ENCODE measurements around the gene ST3GAL4. TPM values are rescaled to one million over a fixed set of nuclear protein-coding genes. Genes with fewer than 3 reads are reported as not detected.

Gene ST3GAL4
- total RNA-seq, 2 experiments from 2014 or later, result 14.3 to 18.8 TPM

GRCh38 chr11:126354631-126355323 is 709 bp upstream of the ST3GAL4 start:
- DNase-seq (ENCODE audit: low spot score), result peak; percentile 48
- Histone ChIP-seq H3K79me2 (ENCODE audit: insufficient read depth, low read depth, low read length) (peaks cover 50% of the 10 kb centered on the region; the same call in 1 of the 2 replicates), H3K27ac (ENCODE audit: low read depth, low read length, poor library complexity, severe bottlenecking) (peak overlapping the region; percentile 66), H3K36me3 (ENCODE audit: insufficient read depth, low read length) (peaks cover 27% of the 10 kb centered on the region), H3K4me3 (ENCODE audit: low read depth, low read length, poor library complexity, severe bottlenecking) (peak overlapping the region; percentile 80), H3K4me2 (ENCODE audit: low read length) (peak overlapping the region; percentile 92), H4K20me1 (ENCODE audit: insufficient read depth, low read length) (no peaks in the 10 kb centered on the region), H3K9me3 (ENCODE audit: low read length) (no peaks in the 10 kb centered on the region), H3K4me1 (ENCODE audit: insufficient read depth, low read length, poor library complexity, severe bottlenecking) (peaks cover 39% of the 10 kb centered on the region), H3K9me2 (ENCODE audit: insufficient read depth, low read length) (no peaks in the 10 kb centered on the region), H2AFZ (ENCODE audit: low read length) (peak overlapping the region; percentile 58; the same call in 1 of the 2 replicates)
- POLR2A ChIA-PET, result interaction anchor here (0.5 to 3.6 kb wide), 7 partner anchors 11 to 616 kb away, joined by 3 to 27 read pairs (median 4); partner anchors contain the start of gene DCPS
- no peak for TF ChIP-seq EZH2phosphoT487 (IDR thresholded peaks at IDR 0.05; ENCODE audit: borderline replicate concordance, low read depth, low read length)
- TF ChIP-seq, protein P1, sequence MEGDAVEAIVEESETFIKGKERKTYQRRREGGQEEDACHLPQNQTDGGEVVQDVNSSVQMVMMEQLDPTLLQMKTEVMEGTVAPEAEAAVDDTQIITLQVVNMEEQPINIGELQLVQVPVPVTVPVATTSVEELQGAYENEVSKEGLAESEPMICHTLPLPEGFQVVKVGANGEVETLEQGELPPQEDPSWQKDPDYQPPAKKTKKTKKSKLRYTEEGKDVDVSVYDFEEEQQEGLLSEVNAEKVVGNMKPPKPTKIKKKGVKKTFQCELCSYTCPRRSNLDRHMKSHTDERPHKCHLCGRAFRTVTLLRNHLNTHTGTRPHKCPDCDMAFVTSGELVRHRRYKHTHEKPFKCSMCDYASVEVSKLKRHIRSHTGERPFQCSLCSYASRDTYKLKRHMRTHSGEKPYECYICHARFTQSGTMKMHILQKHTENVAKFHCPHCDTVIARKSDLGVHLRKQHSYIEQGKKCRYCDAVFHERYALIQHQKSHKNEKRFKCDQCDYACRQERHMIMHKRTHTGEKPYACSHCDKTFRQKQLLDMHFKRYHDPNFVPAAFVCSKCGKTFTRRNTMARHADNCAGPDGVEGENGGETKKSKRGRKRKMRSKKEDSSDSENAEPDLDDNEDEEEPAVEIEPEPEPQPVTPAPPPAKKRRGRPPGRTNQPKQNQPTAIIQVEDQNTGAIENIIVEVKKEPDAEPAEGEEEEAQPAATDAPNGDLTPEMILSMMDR (conservative IDR thresholded peaks at IDR 0.05; ENCODE audit: low read length), result no peak
- TSS peak; percentile 71 for BruUV-seq (replicated peaks)
- CTCF ChIA-PET (ENCODE audit: unreplicated experiment), result no interaction called here
- intact Hi-C loops (cut with micrococcal nuclease; ENCODE audit: unreplicated experiment), result loop anchor here (2.0 kb wide), 2 partner anchors 50 to 66 kb away; partner anchors contain the start of gene DCPS

GRCh38 chr11:126355926-126356897 is 726 bp downstream of the ST3GAL4 start:
- POLR2A ChIA-PET, result interaction anchor here (0.6 to 3.6 kb wide), 6 partner anchors 13 to 124 kb away, joined by 3 to 27 read pairs (median 4); no protein-coding TSS in a partner anchor
- TF ChIP-seq, protein P1 (conservative IDR thresholded peaks at IDR 0.05; ENCODE audit: low read length), result no peak
- no peak for TF ChIP-seq EZH2phosphoT487 (IDR thresholded peaks at IDR 0.05; ENCODE audit: borderline replicate concordance, low read depth, low read length)
- peak; percentile 46 for DNase-seq (ENCODE audit: low spot score)
- H3K9me3 ChIP-seq (ENCODE audit: low read length), result no peaks in the 10 kb centered on the region
- intact Hi-C loops (cut with micrococcal nuclease; ENCODE audit: unreplicated experiment), result loop anchor here (2.0 kb wide), 2 partner anchors 51 to 65 kb away; partner anchors contain the start of gene DCPS
- CTCF ChIA-PET (ENCODE audit: unreplicated experiment), result interaction anchor here (0.5 to 0.9 kb wide), 5 partner anchors 75 to 222 kb away, joined by 3 to 6 read pairs (median 4); no protein-coding TSS in a partner anchor
- H3K9me2 ChIP-seq (ENCODE audit: insufficient read depth, low read length), result no peaks in the 10 kb centered on the region
- H3K4me3 ChIP-seq (ENCODE audit: low read depth, low read length, poor library complexity, severe bottlenecking), result peak overlapping the region; percentile 80
- H3K36me3 ChIP-seq (ENCODE audit: insufficient read depth, low read length), result peaks cover 13% of the 10 kb centered on the region; the same call in 1 of the 2 replicates
- H3K4me2 ChIP-seq (ENCODE audit: low read length), result peak overlapping the region; percentile 92
- peak overlapping the region; percentile 21; the same call in 1 of the 2 replicates for H2AFZ ChIP-seq (ENCODE audit: low read length)
- no peak overlapping the region for H3K27ac ChIP-seq (ENCODE audit: low read depth, low read length, poor library complexity, severe bottlenecking)
- no TSS peak for BruUV-seq (replicated peaks)
- peaks cover 35% of the 10 kb centered on the region for H3K4me1 ChIP-seq (ENCODE audit: insufficient read depth, low read length, poor library complexity, severe bottlenecking)
- H3K79me2 ChIP-seq (ENCODE audit: insufficient read depth, low read depth, low read length), result peaks cover 36% of the 10 kb centered on the region; the same call in 1 of the 2 replicates
- no peaks in the 10 kb centered on the region for H4K20me1 ChIP-seq (ENCODE audit: insufficient read depth, low read length)

Measured in OCI-LY7 (cell line).